Measurements from ENCODE around the gene DDRGK1.
A peak's percentile ranks its signal among the peaks of the same experiment; 100 is the strongest.
"Not testable (repeated sequence)": the region's sequence is repeated elsewhere in the genome, so short reads cannot be mapped to it uniquely, and the experiment has no call there.

Gene DDRGK1

DNA sequence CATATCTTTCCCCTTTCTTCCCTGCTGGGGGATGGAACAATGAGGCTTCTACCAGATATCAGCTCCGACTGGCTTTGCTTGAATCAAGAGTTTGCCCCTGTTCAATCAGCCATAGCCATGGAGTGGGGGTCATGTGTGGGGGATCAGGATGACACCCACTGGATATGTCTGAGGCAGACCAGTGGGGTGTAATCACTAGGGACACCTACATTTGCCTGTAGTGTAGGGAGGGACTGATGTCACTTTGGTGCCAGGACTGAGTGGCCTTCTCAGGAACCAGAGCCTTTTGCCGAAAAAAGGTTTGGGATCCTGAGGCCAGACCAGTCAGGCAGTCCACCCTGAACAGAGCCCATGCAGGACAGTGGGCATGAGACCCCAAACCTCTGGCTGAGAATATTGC, 5.9 kb upstream of the DDRGK1 start:
- no peak for DNase-seq

DNA sequence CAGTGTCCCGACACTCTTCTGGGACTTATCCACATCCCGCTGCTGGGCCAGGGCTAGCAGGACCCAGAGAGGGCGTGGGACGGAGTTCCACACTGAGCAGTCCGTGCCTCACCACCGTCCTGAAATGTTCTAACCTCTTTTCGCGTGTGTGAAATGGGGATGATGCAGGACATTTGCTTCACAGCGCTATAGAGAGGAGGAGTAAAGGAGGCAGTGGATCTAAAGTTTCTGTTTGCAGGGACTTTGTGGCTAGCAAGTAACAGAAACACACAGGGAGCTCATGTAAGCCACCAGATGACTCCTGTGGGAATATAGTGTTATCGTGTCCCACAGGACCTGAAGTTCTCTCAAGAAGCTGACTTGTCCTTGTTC, 5.5 kb upstream of the DDRGK1 start:
- no peak for DNase-seq

- peak; percentile 75 for DNase-seq
These were observed 4.9 kb upstream of the DDRGK1 start, which contains the start of gene ITPA for GRCh38 chr20:3209257-3209945. ITPA (plus strand) TSS chr20:3209498; CDS start chr20:3209552, 54 bp downstream.

- DNase-seq = no peak
These were observed 4.3 kb upstream of the DDRGK1 start for GRCh38 chr20:3208786-3209256.

GRCh38 chr20:3203315-3204123, 963 bp downstream of the DDRGK1 start:
- DNase-seq = peak; percentile 52

DNA sequence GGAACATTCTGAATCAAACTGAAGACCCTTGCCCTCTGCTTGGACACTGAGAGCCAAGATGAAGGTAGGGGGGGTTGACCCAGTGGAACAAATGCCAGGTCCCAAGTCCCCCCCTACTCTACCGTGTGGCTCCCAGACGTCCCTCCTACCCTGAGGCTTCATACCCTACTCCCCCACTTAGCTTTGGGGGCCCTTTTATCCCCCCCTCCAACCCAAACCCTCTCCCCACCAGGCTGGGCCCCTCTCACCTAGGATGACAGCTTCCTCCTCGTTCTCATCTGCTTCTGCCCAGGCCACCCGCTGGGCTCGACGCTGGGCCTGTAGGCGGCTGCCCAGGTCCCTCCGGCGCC, 1.5 kb downstream of the DDRGK1 start:
- DNase-seq = no peak

DNA sequence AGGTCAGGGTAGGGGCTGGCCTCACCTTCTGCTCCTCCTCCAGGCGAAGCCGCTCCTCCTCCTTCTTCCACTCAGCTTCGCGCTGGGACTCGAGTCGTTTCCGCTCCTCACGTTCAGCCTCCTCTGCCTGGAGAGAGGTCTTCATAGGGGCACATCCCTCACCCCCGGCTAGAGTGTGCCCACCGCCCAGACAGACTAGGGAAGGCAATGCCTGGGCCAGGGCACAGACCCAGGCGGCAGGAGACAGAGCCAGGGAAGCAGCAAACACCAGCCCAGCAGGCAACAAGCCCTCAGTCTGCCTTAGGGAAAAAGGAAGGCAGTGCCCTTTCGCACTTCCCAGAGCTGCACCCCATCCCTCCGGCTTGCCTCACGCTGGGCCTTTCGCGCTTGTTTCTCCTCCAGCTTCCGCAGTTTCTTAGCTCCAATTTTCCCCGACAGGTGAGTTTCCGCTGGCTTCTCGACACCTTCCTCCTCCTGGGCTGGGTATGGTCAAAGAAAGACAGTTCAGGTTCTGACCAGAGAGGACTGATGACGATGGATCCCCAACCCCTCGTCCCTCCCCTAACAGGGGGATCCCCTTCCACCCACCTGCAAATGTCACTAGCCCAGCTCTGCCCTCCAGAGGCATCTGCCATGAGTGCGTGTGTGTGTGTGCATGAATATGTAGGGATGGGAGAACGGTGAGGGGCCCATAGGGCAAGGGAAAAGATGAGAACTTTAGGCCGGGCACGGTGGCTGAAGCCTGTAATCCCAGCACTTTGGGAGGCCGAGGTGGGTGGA, 4.3 kb downstream of the DDRGK1 start:
- DNase-seq = no peak

DNA sequence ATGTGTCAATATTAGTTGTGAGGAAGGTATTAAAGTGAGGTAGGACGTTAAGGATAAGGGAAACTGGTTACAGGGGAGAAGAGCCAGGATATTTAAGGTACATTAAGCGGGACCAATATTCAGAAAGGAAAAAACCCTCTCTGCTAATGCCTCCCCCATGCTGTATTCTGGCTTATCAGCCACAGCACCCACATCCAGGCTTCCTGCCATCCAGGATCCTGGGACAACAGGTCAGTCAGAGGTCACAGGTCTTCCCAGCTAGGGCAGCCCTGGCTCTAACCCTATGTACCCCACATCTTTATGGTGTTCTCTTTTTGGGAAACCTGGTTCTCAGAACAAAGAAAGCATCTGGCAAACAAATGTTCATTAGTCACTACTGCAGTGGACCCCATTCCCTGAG, 5.3 kb downstream of the DDRGK1 start:
- DNase-seq = no peak

DNA sequence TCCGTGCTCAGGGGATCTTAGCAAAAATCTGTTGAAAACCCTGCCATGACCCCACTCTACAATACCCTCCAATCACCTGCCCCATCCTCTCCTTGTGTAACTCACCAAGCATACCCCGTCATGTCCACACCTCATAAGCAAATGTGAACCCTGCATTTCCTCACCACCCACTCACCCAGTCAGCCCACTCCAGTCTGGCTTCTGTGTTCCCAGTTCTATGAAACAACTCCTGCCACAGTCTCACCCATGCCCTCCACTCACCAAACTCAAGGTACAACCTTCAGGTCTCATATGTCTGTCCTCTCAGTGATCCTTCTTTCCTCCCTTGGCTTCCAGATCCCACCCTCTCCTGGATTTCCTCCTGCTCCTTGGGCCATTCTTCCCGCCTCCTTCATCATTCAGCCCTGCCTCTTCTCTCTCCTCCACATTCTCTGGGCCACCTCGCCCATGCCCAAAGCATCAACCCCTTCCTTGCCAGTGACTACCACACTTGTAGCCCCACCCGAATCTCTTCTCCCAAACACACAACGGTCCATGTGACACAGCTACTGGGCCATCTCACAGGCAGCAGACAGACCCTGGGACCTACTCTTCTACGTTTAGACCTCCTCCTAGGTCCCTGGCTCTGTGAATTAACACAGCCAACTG, 8.8 kb downstream of the DDRGK1 start:
- no peak for DNase-seq

DNA sequence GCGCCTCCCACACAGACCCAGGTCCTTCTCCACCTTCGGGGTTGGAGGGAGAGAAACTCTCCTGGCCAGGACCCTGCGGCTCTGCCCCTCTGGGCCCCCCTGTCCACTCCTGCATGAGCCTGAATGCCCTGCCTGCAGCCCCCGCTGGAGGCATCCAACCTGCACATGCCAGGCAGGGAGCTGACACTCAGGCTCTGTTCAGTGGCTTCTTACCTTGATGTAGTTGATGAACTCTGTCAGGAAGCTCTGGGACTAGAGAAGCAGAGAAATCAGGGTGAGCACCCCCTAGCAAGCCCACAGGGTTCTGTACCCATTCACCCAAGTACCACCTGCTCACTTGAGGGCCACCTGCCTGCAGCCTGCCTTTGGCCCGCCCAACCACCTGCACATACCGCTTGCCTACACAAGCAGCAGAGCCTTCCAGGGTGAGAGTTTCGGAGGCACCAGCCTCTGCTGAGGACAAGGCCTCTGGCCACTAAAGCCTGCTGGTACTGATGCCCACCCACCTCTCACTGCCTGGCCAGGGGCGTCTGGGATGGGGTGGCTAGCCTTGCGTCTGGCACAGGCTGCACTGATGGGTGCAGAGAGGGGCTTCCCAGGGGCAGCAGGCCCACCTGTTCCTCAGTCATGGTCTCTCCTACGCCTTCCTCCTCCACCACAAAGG, 9.7 kb downstream of the DDRGK1 start:
- DNase-seq = no peak

- DNase-seq = no peak
These were observed 10.5 kb downstream of the DDRGK1 start for GRCh38 chr20:3193806-3194616.

DNA sequence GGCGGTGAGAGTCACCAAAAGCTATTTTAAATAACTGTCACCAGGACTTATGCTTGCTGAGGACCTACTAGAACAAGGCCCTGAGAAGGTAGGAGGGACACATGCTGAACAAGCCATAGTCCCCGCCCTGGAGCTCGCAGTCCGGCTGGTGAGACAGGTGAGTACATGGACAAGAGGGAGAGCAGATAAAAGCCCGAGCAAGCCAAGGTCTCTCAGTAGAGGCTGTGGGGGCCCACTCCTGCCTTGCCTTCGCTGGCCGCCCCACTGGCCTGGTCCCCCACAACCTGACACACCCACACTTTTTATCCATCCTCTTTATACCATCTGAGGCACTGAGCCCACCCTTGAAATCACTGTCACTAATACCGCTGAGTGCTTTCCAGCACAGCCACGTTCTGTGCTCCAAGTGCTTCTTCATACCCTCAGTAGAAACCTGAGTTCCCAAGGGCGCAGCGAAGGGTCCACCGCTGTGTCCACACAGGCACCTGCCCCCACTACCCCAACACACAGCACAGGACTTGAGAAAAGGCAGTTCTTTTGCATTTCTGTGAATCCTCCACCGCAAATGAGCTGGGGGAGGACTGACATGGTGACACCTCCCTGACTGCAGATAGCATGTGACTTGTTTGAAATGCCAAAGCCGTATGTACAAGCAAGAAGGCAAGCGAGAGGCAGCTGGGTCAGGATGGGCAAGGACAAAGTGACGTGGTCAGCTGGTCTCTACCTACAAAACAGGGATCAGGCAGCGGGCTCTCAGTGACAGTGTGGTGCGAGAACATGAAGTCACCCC, 12.1 kb downstream of the DDRGK1 start:
- no peak for DNase-seq

DNA sequence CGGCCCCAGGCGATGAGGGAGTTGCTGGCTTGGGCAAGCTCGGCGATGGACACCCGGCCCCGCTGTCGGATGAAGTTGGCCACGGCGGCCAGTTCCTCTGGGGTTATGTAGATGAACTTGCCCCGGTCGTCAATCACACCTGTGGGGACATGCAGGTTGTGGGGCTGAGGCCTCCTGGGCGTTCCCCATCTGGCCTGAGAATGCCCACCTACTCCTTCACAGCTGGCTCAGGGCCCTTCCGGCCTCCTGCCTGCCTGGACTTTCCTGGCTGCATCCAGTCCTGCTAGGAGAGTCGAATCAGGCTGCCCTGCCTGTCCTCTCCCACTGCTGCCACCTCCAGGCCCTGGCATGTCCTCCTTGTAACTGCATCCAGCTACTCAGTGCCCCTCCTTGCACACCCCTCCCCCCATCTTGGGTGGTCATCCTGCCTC, 13.8 kb downstream of the DDRGK1 start:
- no peak for DNase-seq

DNA sequence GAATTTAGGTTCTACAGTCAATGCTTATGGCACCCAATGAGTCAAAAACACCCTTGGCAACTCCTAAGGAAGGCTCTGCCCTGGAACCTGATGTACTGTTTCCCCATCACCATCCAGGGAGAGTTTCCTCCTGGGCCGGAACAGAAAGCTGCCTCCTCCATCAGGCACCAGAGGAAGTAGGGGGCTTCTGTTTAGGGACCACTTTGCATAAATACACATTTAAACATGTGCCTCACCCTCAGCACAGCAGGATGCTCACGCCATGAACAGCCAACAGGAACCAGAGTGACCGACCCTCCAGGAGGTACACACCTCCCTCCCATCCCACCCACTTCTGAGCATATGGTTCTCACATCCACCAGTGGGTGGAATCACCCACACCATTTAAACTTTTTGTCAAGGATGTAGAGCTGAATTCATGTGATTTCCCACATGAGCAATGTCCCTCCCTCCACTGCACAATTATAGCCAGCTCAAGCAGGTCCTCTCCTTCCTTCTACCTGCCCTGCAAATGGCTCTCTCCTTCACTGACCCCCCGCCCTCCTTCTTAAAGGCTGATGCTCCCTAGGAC, 14.8 kb downstream of the DDRGK1 start:
- DNase-seq = no peak

- DNase-seq = peak; percentile 30
These were observed 15.6 kb downstream of the DDRGK1 start for GRCh38 chr20:3188823-3189413.

DNA sequence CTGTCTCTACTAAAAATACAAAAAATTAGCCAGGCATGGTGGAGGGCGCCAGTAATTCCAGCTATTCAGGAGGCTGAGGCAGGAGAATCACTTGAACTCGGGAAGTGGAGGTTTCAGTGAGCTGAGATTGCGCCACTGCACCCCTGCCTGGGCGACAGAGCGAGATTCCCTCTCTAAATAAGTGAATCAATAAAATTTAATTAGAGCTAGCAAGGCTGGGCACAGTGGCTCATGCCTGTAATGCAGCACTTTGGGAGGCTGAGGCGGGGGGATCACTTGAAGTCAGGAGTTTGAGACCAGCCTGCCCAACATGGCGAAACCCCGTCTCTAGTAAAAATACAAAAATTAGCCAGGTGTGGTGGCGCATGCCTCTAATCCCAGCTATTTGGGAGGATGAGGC, 16.6 kb downstream of the DDRGK1 start:
- DNase-seq = not testable (repeated sequence)

GRCh38 chr20:3183896-3184612, 20.4 kb downstream of the DDRGK1 start:
- DNase-seq = no peak

DNA sequence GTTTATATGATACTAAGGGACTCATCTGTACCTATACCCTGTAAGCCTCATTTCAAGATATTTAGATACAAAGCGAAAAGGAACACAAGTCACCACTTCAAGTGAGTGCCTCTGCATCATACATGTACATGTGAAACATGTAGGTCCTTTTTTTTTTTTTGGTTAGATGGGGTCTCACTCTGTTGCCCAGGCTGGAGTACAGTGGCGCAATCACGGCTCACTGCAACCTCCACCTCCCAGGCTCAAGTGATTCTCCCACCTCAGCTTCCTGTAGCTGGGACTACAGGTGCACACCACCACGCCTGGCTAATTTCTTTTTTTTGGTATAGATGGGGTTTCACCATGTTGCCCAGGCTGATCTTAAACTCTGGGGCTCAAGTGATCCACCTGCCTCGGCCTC, 22.1 kb downstream of the DDRGK1 start:
- not testable (repeated sequence) for DNase-seq

DNA sequence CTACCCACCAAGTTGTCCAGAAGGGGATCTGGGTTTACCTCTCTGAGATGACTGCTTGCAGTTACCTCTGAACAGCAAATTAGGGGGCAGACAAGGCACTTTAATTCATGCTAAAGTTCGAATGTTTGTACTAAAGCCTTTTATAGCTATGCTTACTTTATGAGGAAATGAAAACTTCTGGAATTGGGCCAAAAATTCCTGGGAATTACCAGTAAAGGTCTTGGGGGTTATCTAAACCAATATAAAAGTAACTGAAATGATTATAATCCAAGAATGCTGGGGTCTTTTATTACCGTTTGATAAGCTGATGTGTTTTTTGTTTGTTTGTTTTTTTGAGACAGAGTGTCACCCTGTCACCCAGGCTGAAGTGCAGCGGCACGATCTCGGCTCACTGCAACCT, 23.2 kb downstream of the DDRGK1 start:
- DNase-seq = no peak

All from NCI-H2171 (cell line).